Forelimb muscle (tissue), 1 donor: ENCODE measurements around the gene NDUFS7. TPM values are rescaled to one million over a fixed set of nuclear protein-coding genes. Genes with fewer than 3 reads are reported as not detected.

Experiments
- DNase-seq: peaks from one replicate; pipeline ENCODE4 v3.0.0-alpha.2; 2013; ENCODE audit warnings: low read depth
- polyA plus RNA-seq: library from polyadenylated mRNA; unstranded; fragments of 120-200 nt; gene quantifications from one replicate; pipeline ENCODE4 v1.2.1, GENCODE V29; 2013; ENCODE audit not compliant: insufficient read length

The NDUFS7 gene
- polyA plus RNA-seq, 1 donor, result 88.5 TPM

- DNase-seq, result no peak
These were observed 16.8 kb downstream of the NDUFS7 start for GRCh38 chr19:1400281-1401137.

GRCh38 chr19:1401138-1401888 is 17.6 kb downstream of the NDUFS7 start, which contains the start of gene GAMT:
GAMT (minus strand) TSS chr19:1401542; CDS start chr19:1401476, 66 bp downstream.
- no peak for DNase-seq

- DNase-seq, result no peak
These were observed 18.1 kb downstream of the NDUFS7 start for GRCh38 chr19:1401889-1402217.

GRCh38 chr19:1402411-1403070 is 18.8 kb downstream of the NDUFS7 start:
- no peak for DNase-seq

- peak; percentile 91 for DNase-seq
These were observed 23.2 kb downstream of the NDUFS7 start for GRCh38 chr19:1406774-1407527.

GRCh38 chr19:1407528-1408299 is 24.0 kb downstream of the NDUFS7 start, which contains the start of gene DAZAP1:
DAZAP1 (plus strand) TSS chr19:1407586; CDS start chr19:1407774, 188 bp downstream.
- DNase-seq, result no peak

- DNase-seq, result no peak
These were observed 24.8 kb downstream of the NDUFS7 start for GRCh38 chr19:1408300-1409203.

- DNase-seq, result no peak
These were observed 25.7 kb downstream of the NDUFS7 start for GRCh38 chr19:1409204-1410005.

GRCh38 chr19:1410136-1410786 is 26.6 kb downstream of the NDUFS7 start:
- DNase-seq, result no peak

GRCh38 chr19:1410789-1411188 is 27.1 kb downstream of the NDUFS7 start:
- DNase-seq, result no peak

- no peak for DNase-seq
These were observed 27.8 kb downstream of the NDUFS7 start for GRCh38 chr19:1411255-1412191.

GRCh38 chr19:1412323-1412923 is 28.7 kb downstream of the NDUFS7 start:
- DNase-seq, result no peak

- DNase-seq, result no peak
These were observed 29.5 kb downstream of the NDUFS7 start for GRCh38 chr19:1412995-1413800.

- DNase-seq, result no peak
These were observed 32.5 kb downstream of the NDUFS7 start for GRCh38 chr19:1416014-1416841.

GRCh38 chr19:1417145-1417544 is 33.4 kb downstream of the NDUFS7 start:
- no peak for DNase-seq
